GM18507 (cell line): ENCODE results near the gene BDH1.
"Not testable (repeated sequence)": the region's sequence is repeated elsewhere in the genome, so short reads cannot be mapped to it uniquely, and the experiment has no call there.

Experiments
- DNase-seq: peaks from one replicate; pipeline ENCODE4 v3.0.0; 2011; ENCODE audit warnings: low read depth; ENCODE audit not compliant: insufficient read length; ENCODE audit errors: extremely low spot score
- FAIRE-seq: peaks from 2 replicates; lab custom pipeline; 2011; peaks lifted over from hg19 to GRCh38; lab: Jason Lieb, UNC

Gene BDH1

DNA sequence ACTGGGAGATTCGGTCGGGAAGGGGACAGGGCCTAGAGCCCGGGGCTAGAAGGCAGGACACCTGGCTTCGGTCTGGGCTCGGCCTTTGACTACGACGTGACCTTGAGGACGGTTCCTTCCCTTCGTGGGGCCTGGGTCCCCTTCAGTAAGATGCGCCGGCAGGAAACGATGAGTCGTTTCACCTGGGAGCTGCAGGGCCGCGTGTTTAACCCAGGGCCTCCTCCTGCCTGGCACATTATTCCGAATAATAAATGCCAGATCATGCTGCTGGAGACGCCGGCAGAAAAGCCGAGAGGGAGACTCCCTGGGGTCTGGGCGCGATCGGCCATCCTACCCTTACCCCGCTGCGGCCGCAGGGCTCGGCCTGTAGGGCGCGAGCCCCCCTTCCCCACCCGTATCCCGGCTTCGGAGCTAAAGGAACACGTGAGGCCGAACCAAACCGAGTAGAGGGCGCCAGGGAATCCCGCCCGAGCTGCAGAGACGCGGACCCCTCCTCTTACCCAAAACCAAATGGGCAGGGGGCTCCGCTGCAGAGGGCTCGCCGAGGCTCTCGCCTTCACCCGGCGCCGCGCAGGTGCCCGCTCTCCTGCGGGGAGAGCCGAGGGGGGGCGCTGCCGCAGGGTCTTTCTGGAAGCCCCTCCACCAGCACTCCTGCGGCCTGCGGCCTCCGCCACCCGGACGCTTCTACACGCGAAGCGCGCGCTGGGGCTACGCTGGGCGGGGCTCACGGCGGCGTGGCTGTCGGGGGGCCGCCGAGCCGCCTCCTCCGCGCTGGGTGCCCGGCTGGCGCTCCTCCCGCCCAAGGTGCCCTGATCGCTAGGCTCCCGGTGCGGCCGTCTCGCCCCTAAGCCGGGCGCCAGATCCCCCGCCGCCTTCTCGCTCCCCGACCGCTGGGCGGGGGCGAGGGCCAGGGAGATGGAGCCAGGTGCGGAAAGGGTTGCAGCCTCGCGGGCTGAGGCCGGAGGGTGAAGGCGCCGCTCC, at the start of gene BDH1:
TSS of gene BDH1 (minus strand) at position 688 of the 981 bp plus-strand sequence. CDS start 9,525 bp downstream, outside the sequence.
- DNase-seq (peak; percentile 45), FAIRE-seq (peak; percentile 73)

DNA sequence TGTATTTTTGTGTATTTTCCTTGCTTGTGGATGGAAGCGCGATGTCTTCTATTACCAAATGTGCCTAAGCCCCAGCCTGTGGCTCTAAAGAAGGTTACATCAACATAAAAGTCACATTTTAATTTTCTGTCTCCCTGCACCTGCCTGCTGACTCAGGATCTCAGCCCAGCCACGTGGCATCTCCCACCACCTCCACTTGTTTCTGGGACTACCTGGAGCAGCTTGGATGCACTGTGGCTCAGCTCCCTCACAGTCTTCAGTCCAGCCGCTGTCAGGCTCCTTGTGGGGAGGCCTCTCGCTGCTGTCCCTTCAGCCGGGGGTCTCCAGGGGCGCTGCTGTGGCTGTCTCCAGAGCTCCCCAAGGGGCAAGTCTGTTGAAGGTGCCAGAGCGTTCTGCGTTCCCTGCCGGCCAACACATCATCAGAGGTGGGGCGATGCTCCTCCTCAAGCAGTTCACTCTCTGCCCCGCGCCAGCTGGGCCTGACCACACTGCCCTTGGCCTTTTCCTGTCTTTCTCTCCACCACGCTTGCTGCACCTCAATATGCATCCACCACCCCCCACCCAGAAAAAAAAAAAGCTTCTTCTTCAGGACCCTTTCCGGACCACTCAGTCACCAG, 47.7 kb upstream of the BDH1 start:
- FAIRE-seq = no peak
- DNase-seq = no peak

GRCh38 chr3:197602351-197602750, 46.6 kb upstream of the BDH1 start:
- FAIRE-seq, DNase-seq: not testable (repeated sequence)

DNA sequence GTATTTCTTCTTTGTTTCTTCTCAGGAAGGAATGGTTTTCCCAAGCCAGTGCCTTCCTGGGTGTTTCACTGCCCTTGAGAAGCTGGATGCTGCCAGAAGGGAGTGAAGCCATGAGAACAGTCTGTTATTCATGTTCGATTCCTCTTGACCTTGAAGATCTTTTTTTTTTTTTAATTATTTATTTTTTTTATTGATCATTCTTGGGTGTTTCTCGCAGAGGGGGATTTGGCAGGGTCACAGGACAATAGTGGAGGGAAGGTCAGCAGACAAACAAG, 45.7 kb upstream of the BDH1 start:
- DNase-seq, FAIRE-seq: not testable (repeated sequence)

- FAIRE-seq = no peak
- no peak for DNase-seq
Measured at GRCh38 chr3:197600796-197601565, 45.2 kb upstream of the BDH1 start.

DNA sequence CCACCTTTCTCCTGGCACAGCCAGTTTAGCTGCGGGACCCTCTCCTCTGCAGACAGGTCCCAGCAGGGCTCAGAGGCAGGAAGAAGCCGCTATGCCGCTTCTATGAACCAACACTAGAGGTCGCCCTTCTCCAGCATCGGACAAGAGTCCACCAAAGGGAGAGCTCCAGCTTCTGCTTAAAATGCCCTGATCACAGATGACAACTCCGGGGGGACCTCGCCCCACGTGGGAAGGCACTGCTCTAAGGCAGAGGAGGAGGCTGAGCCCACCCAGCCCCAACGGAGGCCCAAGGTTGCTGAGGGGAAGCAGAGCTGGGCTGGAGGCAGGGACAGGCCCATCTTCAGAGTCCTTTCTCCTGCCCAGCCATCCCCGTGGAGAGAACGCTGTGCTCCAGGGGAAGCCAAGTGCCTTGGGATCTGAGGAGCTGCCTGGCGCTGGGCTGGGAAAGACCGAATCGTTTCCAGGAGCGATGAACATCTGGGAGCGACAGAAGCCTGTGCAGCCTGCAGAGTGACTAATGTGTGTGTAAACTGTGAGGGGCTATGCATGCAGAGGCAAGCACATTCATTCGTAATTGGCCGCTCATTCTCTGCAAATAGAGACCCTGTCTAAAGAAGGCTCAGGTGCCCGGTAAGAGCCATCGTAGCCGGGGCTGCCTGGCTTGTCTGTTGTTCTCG, 43.5 kb upstream of the BDH1 start:
- FAIRE-seq = peak; percentile 77
- peak; percentile 79 for DNase-seq

DNA sequence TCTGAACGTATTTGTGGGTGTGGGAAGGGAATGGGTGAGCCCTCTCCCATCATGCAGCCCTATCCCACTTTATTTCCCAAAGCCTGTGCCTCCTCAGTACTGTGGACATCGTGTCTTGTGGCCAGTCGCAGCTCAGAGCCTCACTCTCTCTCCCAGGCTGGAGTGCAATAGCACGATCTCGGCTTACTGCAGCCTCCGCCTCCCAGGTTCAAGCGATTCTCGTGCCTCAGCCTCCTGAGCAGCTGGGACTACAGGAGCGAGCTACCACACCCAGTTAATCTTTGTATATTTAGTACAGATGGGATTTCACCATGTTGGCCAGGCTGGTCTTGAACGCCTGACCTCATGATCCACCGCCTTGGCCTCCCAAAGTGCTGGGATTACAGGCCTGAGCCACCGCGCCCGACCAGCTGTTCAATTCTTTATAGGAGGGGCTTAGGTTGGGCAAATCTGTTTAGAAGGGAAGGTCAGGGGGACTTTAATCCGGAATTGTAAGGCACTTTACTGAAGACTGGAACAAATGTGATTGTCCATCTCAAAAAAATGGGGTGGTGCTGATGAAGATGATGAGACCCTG, 42.7 kb upstream of the BDH1 start:
- DNase-seq (no peak), FAIRE-seq (no peak)

- FAIRE-seq (no peak), DNase-seq (no peak)
Measured at GRCh38 chr3:197597335-197597734, 41.6 kb upstream of the BDH1 start.

DNA sequence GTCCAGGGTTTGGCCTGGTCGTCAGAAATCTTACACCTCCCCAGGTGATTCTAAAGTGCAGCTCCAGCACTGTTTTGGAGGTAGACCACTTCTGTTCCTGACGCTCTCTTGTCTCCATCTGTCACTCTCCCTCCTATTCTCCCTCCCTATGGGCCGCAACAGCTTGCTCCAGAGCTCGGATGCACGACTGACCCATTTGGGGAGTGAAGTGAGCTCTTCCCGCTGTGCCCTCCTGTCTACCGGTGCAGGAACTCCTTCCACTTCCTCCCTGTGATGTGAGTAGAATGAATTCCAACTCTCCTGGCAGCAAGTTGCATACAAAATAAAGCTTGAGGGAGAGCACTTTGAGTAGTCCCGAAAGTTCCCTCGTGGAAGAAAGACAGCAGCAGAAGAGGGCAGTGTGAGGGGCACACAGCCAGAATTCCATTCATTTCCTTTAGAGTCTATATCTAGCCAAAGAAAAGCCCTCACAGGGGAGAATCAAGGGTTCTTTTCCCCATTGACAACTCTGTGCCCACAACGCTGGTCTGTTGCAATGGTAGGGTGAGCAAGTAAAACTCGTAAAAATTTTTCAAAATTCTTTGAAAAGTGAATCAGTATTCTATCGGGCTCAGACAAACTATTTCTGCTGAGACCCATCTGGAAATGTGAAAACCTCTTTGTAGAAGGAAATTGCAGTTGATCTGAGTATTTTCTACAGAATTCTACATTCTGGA, 39.9 kb upstream of the BDH1 start:
- FAIRE-seq (no peak), DNase-seq (no peak)

DNA sequence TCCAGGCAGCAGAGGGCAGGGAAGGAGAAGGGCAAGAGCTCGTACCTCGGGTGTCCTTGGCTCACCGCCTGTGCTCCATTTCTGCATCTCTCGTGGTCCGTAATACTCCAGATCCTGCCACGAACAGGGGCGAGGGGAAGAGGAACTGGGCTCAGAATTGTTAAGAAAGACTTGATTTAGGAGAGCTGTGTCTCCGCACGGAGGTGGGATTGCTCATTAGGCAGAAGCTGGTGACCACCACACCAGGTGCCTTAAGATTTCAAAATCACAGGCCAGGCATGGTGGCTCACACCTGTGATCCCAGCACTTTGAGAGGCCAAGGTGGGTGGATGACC, 37.2 kb upstream of the BDH1 start:
- DNase-seq (no peak), FAIRE-seq (no peak)

DNA sequence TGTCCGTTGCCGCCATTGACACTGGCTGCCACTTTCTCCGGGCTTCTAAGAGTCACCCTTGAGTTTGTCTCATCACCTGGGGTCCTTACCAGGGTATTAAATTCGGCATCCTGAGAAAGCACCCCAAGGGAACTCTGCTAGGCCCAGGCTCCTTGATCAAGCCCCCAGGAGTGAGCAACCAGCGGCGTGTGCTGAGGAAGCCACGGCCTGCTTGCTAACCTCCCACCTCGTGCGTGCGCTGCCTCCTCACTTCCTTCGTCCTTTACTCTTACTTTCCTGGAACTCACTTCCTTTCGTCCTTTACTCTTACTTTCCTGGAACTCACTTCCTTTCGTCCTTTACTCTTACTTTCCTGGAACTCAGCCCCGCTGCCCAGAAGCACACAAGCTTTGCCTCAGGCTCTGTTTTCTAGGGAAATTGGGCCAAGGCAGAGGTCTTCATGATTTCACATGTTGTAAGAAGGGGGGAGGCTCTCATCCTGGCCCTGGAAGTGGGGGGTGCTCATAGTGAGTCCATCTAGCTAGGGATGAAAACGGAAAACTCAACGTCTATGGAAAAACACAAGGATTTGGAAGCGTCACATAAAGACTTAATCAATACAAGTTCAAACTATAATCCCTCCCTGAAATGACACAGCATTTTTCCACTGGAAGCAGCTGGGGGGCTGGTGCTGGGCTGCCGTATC, 36.7 kb upstream of the BDH1 start:
- no peak for DNase-seq
- FAIRE-seq = no peak

DNA sequence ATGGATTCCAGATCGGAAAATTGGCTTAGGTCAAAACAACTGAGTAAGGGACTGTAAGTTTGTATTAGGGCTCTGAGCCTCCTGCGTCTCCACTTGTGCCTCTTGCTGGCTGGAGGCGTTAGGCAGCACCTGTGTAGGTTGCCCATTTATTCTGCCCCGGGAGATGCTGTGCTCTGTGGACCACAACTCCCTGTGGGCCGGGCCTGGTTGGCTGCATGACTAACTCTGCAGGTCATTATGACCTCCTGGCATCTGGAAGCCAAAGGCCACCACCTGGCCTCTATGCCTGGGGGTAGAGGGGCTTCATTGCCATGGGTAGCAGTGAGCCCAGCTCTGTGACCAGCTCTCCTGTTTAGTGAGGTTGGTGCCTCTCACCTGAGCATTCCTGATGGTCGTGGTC, 36.0 kb upstream of the BDH1 start:
- no peak for DNase-seq

DNA sequence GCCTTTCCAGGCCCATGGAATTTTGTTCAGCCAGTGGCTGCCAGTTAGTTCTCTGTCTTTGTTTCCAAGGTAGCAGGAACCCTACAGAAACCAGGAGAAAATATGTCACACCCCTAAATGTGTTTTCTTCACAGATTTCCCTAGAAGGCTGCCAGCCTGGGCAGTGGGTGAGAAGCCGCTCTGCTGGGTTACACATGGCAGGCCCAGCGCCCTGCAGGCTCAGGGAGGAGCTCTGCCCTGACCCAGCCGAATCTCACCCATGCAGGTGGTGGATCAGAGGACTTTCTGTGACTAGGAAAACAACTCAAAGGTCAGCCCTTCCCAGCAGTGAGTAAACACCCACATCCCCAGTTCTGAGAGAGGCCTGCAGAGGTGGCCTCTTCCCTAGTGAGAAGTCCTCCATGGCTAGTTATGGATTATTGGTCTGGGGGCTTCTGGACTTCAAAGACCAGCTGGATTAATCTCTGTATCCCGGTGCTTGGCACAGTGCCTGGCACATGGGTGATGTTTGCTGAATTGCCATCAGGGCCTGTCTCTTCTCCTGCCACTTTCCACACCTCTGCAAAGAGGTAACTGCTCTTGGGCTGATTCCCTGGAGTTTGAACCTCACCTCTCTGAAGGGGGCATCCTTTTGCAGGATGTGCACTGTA, 34.7 kb upstream of the BDH1 start:
- FAIRE-seq = no peak
- no peak for DNase-seq

More for the DNA sequence above, 36.0 kb upstream of the BDH1 start:
- FAIRE-seq = no peak

GRCh38 chr3:197589545-197589944, 33.8 kb upstream of the BDH1 start:
- no peak for FAIRE-seq
- no peak for DNase-seq

GRCh38 chr3:197586768-197587167, 31.0 kb upstream of the BDH1 start:
- DNase-seq, FAIRE-seq: not testable (repeated sequence)

GRCh38 chr3:197586181-197586580, 30.4 kb upstream of the BDH1 start:
- DNase-seq = no peak
- no peak for FAIRE-seq

DNA sequence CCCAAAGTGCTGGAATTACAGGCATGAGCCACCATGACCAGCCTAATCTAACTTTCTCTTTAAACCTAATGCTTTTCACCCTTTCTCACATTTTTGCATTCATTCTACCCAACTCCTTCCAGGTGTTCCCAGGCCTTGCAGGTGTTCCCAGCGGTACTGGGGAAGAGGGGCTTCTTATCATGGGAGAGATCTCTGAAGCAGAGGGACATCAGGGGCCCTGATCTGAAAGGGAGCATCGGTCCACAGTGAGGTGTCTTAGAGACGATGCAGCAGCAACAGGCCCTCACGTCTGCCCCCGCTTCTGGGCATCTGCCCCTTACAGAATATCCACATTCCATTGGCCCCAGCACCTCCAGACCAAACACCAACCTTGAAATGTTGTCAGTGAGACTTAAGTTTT, 29.0 kb upstream of the BDH1 start:
- FAIRE-seq (no peak), DNase-seq (no peak)

- DNase-seq (no peak), FAIRE-seq (no peak)
Measured at GRCh38 chr3:197583371-197583770, 27.6 kb upstream of the BDH1 start.
